HepG2 (cell line): ENCODE results near the gene FAAP100. TPM values are rescaled to one million over a fixed set of nuclear protein-coding genes. Genes with fewer than 3 reads are reported as not detected.

ENCODE experiments used
- ATAC-seq: fragments of 200-7000 bp; cut with Tn5 transposase; 3 replicates; pipeline ENCODE4 v1.9.1; 2020; ENCODE audit warnings: mild to moderate bottlenecking, moderate library complexity
- BruUV-seq: library from RNA; stranded (reverse); fragments of 400-500 nt; replicated peaks from 2 replicates; lab custom pipeline; 2021; lab: Mats Ljungman, UMichigan
- CTCF ChIA-PET: fragments of 300-600 bp; formaldehyde crosslinking; extraction: SDS; loops from one replicate; lab custom pipeline; 2021; ENCODE audit warnings: low total read pairs, inconsistent platforms, low intra/inter-chr PET ratio; lab: Yijun Ruan, JAX
- POLR2A ChIA-PET: fragments of 350-600 bp; sonication (Branson Sonifier 250); formaldehyde crosslinking; loops from one replicate; lab custom pipeline; 2020; ENCODE audit warnings: antibody characterized with exemption, inconsistent platforms; lab: Yijun Ruan, JAX
- DNase-seq: peaks from one replicate; pipeline ENCODE4 v3.0.0-alpha.2; 2015; ENCODE audit warnings: low spot score
- FAIRE-seq: peaks from 3 replicates; lab custom pipeline; 2011; peaks lifted over from hg19 to GRCh38; lab: Jason Lieb, UNC
- H2AFZ ChIP-seq: one replicate; pipeline ENCODE4 v1.6.1; 2011; ENCODE audit warnings: low read length, inconsistent platforms
- H3K27ac ChIP-seq: fragments of 300-600 bp; 3 replicates; pipeline ENCODE4 v1.8.0; 2011; ENCODE audit warnings: mixed run types, mild to moderate bottlenecking, mixed read lengths, low read length, inconsistent platforms; ENCODE audit not compliant: insufficient read depth; ENCODE audit errors: extremely low read length
- H3K27me3 ChIP-seq, 2 experiments: fragments of 200-600 bp in 1 of 2; 2 replicates in 1 of 2; 3 replicates in 1 of 2; pipeline versions ENCODE4 v1.6.0 to v1.8.0; 2011; ENCODE audit warnings: low read length in 2 of 2, mild to moderate bottlenecking in 2 of 2, moderate library complexity in 2 of 2, inconsistent platforms in 1 of 2; ENCODE audit not compliant: insufficient read depth in 2 of 2, control insufficient read depth in 1 of 2
- H3K36me3 ChIP-seq, 2 experiments: fragments of 200-600 bp in 1 of 2; replicated peaks in 1 of 2; 2 replicates in 1 of 2; 3 replicates in 1 of 2; pipeline versions ENCODE4 v1.5.1 to v1.8.0; 2011; ENCODE audit warnings: low read length in 2 of 2, inconsistent platforms in 1 of 2; ENCODE audit not compliant: insufficient read depth in 2 of 2, control insufficient read depth in 1 of 2
- H3K4me1 ChIP-seq: 2 replicates; pipeline ENCODE4 v1.5.1; 2012; ENCODE audit warnings: low read length, inconsistent platforms; ENCODE audit not compliant: insufficient read depth
- H3K4me2 ChIP-seq: 2 replicates; pipeline ENCODE4 v1.6.0; 2011; ENCODE audit warnings: low read depth, low read length, inconsistent platforms
- H3K4me3 ChIP-seq, 3 experiments: fragments of 200-600 bp in 1 of 3; sonication (generic), shearing (Covaris generic) in 1 of 3; replicated peaks in 1 of 3; 2 replicates each; pipeline ENCODE4 v1.5.1; 2011 to 2016; ENCODE audit warnings: low read length in 3 of 3, inconsistent platforms in 2 of 3, low read depth in 2 of 3, mild to moderate bottlenecking in 2 of 3, control low read depth in 1 of 3, mixed read lengths in 1 of 3; ENCODE audit not compliant: insufficient read depth in 1 of 3
- H3K79me2 ChIP-seq: one replicate; pipeline ENCODE4 v1.6.1; 2011; ENCODE audit warnings: low read length, inconsistent platforms; ENCODE audit not compliant: insufficient read depth
- H3K9ac ChIP-seq: 2 replicates; pipeline ENCODE4 v1.6.0; 2011; ENCODE audit warnings: mild to moderate bottlenecking, low read depth, low read length, inconsistent platforms; ENCODE audit not compliant: insufficient read depth
- H3K9me3 ChIP-seq: 2 replicates; pipeline ENCODE4 v1.5.1; 2012; ENCODE audit warnings: mild to moderate bottlenecking, low read length
- H4K20me1 ChIP-seq: 2 replicates; pipeline ENCODE4 v1.6.0; 2011; ENCODE audit warnings: inconsistent platforms, mild to moderate bottlenecking, low read length, moderate library complexity; ENCODE audit not compliant: insufficient read depth
- DR1 ChIP-seq: sonication (generic); formaldehyde crosslinking; IDR thresholded peaks from 2 replicates; pipeline ENCODE4 v1.8.0; 2021; ENCODE audit warnings: mild to moderate bottlenecking, missing genetic modification reagents, inconsistent platforms
- IKZF4 ChIP-seq: sonication (generic); formaldehyde crosslinking; IDR thresholded peaks from 2 replicates; pipeline ENCODE4 v1.5.1; 2020; ENCODE audit warnings: borderline replicate concordance, mild to moderate bottlenecking, low read depth, missing genetic modification reagents; ENCODE audit errors: not compliant biosample characterization
- KAT7 ChIP-seq: IDR thresholded peaks from 2 replicates; pipeline ENCODE4 v1.6.1; 2018; ENCODE audit warnings: borderline replicate concordance, missing compliant biosample characterization
- KDM5B ChIP-seq: sonication (generic); formaldehyde crosslinking; IDR thresholded peaks from 2 replicates; pipeline ENCODE4 v1.4.0; 2020; ENCODE audit warnings: missing genetic modification reagents, mild to moderate bottlenecking, borderline replicate concordance
- MYPOP ChIP-seq: sonication (generic); formaldehyde crosslinking; IDR thresholded peaks from 2 replicates; pipeline ENCODE4 v1.8.1; 2023; ENCODE audit warnings: mild to moderate bottlenecking, moderate library complexity, missing genetic modification reagents
- NCOA5 ChIP-seq: sonication (generic); formaldehyde crosslinking; IDR thresholded peaks from 2 replicates; pipeline ENCODE4 v1.4.0; 2020; ENCODE audit warnings: missing genetic modification reagents
- NFKBIZ ChIP-seq: IDR thresholded peaks from 2 replicates; pipeline ENCODE4 v1.6.1; 2018; ENCODE audit warnings: missing genetic modification reagents, missing compliant biosample characterization
- RNF2 ChIP-seq: fragments of 450-650 bp; conservative IDR thresholded peaks from 2 replicates; pipeline ENCODE4 v1.6.1; 2016; ENCODE audit warnings: low read depth
- ZBTB7A ChIP-seq: sonication (generic); formaldehyde crosslinking; IDR thresholded peaks from 2 replicates; pipeline ENCODE4 v1.8.0; 2022; ENCODE audit warnings: mild to moderate bottlenecking, missing genetic modification reagents
- ZMYM4 ChIP-seq: sonication (generic); formaldehyde crosslinking; IDR thresholded peaks from 2 replicates; pipeline ENCODE4 v1.8.1; 2023; ENCODE audit warnings: mild to moderate bottlenecking, missing genetic modification reagents
- ZNF281 ChIP-seq: sonication (generic); formaldehyde crosslinking; IDR thresholded peaks from 2 replicates; pipeline ENCODE4 v1.4.0; 2020; ENCODE audit warnings: missing genetic modification reagents, borderline replicate concordance
- ZNF574 ChIP-seq: sonication (generic); formaldehyde crosslinking; IDR thresholded peaks from 2 replicates; pipeline ENCODE4 v1.4.0; 2020; ENCODE audit warnings: missing genetic modification reagents
- ZNF777 ChIP-seq: sonication (generic); formaldehyde crosslinking; IDR thresholded peaks from 2 replicates; pipeline ENCODE4 v1.4.0; 2020; ENCODE audit warnings: missing genetic modification reagents
- ZNF782 ChIP-seq: sonication (generic); formaldehyde crosslinking; IDR thresholded peaks from 2 replicates; pipeline ENCODE4 v1.4.0; 2020; ENCODE audit warnings: missing genetic modification reagents, mild to moderate bottlenecking, borderline replicate concordance
- ZNF83 ChIP-seq: sonication (generic); formaldehyde crosslinking; IDR thresholded peaks from 2 replicates; pipeline ENCODE4 v1.4.0; 2020; ENCODE audit warnings: missing genetic modification reagents, mild to moderate bottlenecking, borderline replicate concordance
- WGBS: methylation state at CpG from one replicate; pipeline ENCODE4 v1.1.6; 2017; ENCODE audit warnings: low lambda C conversion rate; 5-methylcytosine and 5-hydroxymethylcytosine counted together
- in situ Hi-C: cut with HindIII; loops from 2 replicates; pipeline ENCODE4 v1.10.0; 2017; ENCODE audit warnings: low pct_unique_long_range_greater_than_20kb; ENCODE audit not compliant: extremely low pct_ligation_motif_present
- intact Hi-C: fragments of 100-400 bp; cut with micrococcal nuclease; formaldehyde crosslinking; loops from one replicate; pipeline ENCODE4 v1.10.0; 2022; ENCODE audit not compliant: unreplicated experiment
- polyA plus RNA-seq, 8 experiments: library from polyadenylated mRNA; depleted of rRNA in 3 of 8; stranded (reverse) in 7 of 8; unstranded in 1 of 8; fragments of >200 nt; fragmentation: Illumina TruSeq in 4 of 8; extraction: Trizol in 4 of 8; gene quantifications; 2 replicates each; pipeline versions ENCODE4 v1.2.1 to v1.2.3, GENCODE V29; 2011 to 2016; ENCODE audit warnings: low read depth in 4 of 8, missing spikeins in 1 of 8, mixed read lengths in 1 of 8; ENCODE audit not compliant: insufficient read depth in 1 of 8
- total RNA-seq, 5 experiments: library from RNA; depleted of rRNA; stranded (reverse); fragments of >200 nt; fragmentation: Illumina TruSeq; extraction: Trizol; gene quantifications; 2 replicates each; pipeline ENCODE4 v1.2.3, GENCODE V29; 2016; ENCODE audit warnings: low read depth in 1 of 5

The FAAP100 gene
- total and polyA plus RNA-seq, 2 of the 13 experiments (the other 11 are each of a cell fraction or from before 2014, with no cell fraction given): 7.6 to 20.8 TPM

GRCh38 chr17:81528651-81529436, 23.3 kb downstream of the FAAP100 start:
- intact Hi-C loops (no loop called here), in situ Hi-C loops (no loop called here)
- CTCF ChIA-PET: no interaction called here
- peaks cover 5% of the 10 kb centered on the region; the same call in 1 of the 2 replicates for H4K20me1 ChIP-seq
- H3K79me2 ChIP-seq: no peaks in the 10 kb centered on the region
- ATAC-seq (peak; percentile 36), DNase-seq (no peak), FAIRE-seq (no peak)
- BruUV-seq: no TSS peak
- H3K27ac ChIP-seq: no peak overlapping the region
- H3K36me3 ChIP-seq: no peaks in the 10 kb centered on the region
- peak overlapping the region; percentile 48 for H3K4me2 ChIP-seq
- peak overlapping the region in 2 of 3 experiments; percentile 17 to 57; a peak in 2 of 6 replicates for H3K4me3 ChIP-seq
- 4% methylated on average over 34 of the region's 62 CpGs for WGBS
- H3K9ac ChIP-seq: no peak overlapping the region
- H3K9me3 ChIP-seq: peaks cover 15% of the 10 kb centered on the region; the same call in 1 of the 2 replicates
- peaks cover 23% of the 10 kb centered on the region for H3K4me1 ChIP-seq
- H3K27me3 ChIP-seq: peaks cover 19 to 59% of the 10 kb centered on the region in 2 experiments
- POLR2A ChIA-PET: interaction anchor here (0.9 to 1.4 kb wide), 2 partner anchors 10 to 13 kb away, joined by 3 to 5 read pairs; no protein-coding TSS in a partner anchor
- no peak overlapping the region for H2AFZ ChIP-seq
- no peak for TF ChIP-seq MYPOP (CRISPR knock-in tag)
- TF ChIP-seq ZNF574 (CRISPR knock-in tag): 0 out of 2 replicates have a peak, but pooled peaks have one; percentile 23
- TF ChIP-seq ZNF777: peak; percentile 63; the same call in 1 of the 2 replicates
- TF ChIP-seq RNF2: 0 out of 2 replicates have a peak, but pooled peaks have one; percentile 25
- peak; percentile 64; the same call in 1 of the 2 replicates for TF ChIP-seq KDM5B
- no peak for TF ChIP-seq IKZF4 (CRISPR knock-in tag)
- TF ChIP-seq ZNF83 (CRISPR knock-in tag): 0 out of 2 replicates have a peak, but pooled peaks have one; percentile 4
- TF ChIP-seq DR1 (CRISPR knock-in tag): 0 out of 2 replicates have a peak, but pooled peaks have one; percentile 28
- 0 out of 2 replicates have a peak, but pooled peaks have one; percentile 22 for TF ChIP-seq ZBTB7A (CRISPR knock-in tag)
- TF ChIP-seq NFKBIZ (CRISPR knock-in tag): no peak
- TF ChIP-seq NCOA5 (CRISPR knock-in tag): no peak
- no peak for TF ChIP-seq KAT7
- TF ChIP-seq ZNF782 (CRISPR knock-in tag): no peak; the same call in 1 of the 2 replicates
- TF ChIP-seq ZNF281: no peak
- TF ChIP-seq ZMYM4: no peak
